IPS DF 4.7 (cell line): ENCODE data around the gene ARHGAP32.
"Not testable (repeated sequence)": the region's sequence is repeated elsewhere in the genome, so short reads cannot be mapped to it uniquely, and the experiment has no call there.

Experiments used
- DNase-seq: peaks from one replicate; pipeline ENCODE4 v3.0.0-alpha.2; 2013; ENCODE audit warnings: low spot score; ENCODE audit errors: extremely low read depth

ARHGAP32 gene

DNA sequence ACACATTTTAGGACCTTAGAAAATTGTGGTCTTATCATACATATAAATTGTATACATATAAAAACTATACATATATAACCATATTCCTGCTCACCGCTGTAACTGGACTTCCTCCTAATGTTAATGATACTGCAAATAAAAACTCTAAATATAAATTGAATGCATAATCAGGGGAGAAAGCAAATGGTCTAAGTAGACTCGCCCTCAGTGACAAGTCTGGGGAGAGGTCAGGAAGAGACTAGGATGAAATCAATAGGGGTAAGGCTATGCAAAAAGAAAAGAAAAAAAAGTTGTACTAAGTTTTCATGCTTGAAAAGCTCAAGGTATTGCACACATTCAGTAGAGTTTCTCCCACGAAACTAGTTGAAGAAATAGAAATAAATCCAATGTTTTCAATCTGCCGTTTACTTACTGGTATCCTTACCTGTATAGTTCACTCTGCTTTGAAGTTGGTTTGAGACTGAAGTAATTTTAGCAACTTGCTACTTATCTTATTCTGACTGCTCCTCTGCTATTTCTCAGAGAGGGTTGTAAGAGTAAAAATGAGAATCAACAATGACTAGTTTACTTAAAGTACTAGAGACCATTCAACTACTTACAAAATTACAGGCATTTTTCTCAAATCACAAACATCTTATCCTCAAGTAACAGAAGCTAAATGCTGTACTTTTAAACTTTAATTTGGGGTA is 12.2 kb upstream of the ARHGAP32 start:
- DNase-seq, result no peak

DNA sequence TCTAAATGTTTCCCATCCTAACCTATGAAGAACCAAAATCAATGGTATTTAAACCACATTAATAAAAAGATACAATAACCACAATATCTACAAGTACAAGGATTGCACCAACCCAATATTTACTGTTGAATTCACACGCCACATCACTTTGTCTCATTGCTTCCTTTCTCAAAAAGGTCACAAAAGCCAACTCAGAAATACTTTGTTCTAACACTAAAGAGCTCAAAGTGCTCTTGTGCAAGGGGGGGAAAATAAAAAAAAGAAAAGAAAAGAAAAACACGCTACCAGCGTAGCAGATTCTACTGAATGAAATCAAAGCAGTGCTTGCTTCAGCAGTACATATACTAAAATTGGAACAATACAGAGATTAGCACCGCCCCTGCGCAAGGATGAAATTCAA is 10.5 kb upstream of the ARHGAP32 start:
- DNase-seq, result no peak

DNA sequence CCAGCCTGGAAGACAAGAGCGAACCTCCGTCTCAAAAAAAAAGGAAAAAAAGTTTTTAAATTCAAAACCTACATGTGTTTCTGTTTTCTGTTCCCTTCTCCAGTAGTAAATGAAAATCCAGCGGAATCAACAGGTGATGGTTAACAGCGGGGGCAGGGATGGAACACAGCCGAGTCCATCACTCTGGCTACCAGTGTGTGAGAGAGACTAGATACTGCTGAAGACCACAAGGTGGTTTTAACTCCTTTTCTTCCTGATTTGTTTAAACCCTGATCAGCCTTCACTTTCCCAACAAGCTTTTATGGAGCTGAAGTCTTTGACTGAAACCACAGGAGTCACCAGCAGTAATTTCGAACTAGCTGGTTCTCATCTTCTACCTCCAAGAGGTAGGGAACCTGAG is 3.6 kb upstream of the ARHGAP32 start:
- no peak for DNase-seq

DNA sequence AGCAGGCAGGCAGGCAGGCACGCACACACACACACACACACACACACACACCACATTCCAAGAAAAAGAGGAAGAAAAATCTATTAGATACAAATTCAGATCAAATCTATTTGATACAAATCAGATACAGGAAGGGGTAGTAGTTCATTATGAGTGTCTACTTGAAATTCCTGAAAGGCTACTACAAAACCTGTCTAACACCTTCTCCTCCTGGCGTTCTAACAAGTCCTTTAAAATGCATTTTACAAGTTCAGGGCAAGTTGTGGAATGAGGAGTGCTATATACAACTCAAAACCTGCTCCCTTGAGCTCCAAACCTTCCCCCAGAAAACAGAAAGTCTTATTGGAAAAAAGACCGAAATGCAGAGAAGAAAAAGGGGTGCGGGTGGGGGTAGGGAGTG is 476 bp downstream of the ARHGAP32 start:
- no peak for DNase-seq

DNA sequence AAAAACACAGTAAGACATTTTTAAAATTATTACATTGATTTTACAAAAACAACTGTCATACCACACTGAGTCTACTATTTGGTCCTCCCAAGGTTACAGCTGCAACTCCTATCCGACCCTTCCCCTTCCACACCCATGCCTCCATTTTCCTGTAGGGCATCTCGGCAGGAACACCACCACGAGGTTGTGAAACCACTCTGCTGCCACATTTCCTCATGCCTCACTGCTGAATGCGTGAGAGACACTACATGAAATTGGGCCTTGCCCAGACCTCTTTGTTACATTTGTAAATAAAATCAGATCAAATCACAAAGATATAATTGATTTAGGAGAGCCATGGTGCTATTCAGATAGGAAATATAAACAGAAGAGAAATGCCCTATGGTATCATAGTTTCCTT is 2.0 kb downstream of the ARHGAP32 start:
- no peak for DNase-seq

DNA sequence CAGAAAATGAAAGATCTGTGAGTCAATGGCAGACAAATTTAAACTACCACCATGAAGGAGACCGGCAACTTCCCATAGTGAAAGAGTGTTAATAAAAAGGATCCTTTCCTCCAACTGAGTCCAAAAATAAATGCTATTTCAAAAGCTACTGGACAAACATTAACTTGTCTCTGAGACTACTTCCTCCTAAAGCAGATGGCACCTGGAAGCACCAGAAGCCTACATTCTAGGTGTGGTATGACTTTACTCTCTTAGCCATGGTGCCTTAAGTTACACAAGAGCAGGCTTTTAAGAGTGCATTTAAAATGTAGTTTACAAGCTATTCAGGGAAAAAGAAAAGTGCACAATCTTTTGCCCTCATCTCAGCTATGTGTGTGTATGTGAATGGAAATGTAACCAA is 2.5 kb downstream of the ARHGAP32 start:
- no peak for DNase-seq

DNA sequence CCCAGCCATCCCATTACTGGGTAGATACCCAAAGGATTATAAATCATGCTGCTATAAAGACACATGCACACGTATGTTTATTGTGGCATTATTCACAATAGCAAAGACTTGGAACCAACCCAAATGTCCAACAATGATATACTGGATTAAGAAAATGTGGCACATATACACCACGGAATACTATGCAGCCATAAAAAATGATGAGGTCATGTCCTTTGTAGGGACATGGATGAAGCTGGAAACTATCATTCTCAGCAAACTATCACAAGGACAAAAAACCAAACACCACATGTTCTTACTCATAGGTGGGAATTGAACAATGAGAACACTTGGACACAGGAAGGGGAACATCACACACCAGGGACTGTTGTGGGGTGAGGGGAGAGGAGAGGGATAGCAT is 7.0 kb downstream of the ARHGAP32 start:
- DNase-seq, result not testable (repeated sequence)

DNA sequence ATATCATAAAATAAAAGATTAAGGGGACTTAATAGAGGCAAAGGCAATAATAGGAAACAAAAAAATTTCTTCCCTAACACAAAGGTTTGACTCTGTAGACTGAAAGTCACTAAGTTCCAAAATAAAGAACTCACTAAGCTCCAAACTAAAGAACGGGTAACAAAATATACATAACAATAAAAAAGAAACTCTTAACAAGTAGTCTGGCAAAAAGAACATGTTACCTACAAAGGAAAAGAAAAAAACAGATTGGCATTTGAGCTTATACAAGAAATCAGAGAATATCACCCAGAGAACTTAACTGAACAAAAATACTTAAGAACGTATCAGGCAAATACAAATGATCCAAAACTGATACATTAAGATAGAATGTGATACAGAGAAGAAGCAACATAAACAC is 7.5 kb downstream of the ARHGAP32 start:
- DNase-seq, result no peak

DNA sequence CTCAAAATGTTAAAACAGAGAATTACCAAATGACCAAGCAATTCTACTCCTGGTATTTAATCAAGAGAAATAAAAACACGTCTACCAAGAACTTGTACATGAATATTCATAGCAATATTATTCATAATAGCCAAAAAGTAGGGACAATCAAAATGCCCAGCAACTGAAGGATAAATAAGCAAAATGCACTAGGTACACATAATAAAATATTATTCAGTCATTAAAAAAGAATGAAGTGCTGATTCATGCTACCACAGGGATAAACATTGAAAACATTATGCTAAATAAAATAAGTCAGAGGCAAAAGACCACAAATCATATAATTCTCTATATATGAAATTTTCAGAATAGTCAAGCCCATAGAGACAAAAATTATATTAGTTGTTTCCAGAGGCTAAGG is 24.8 kb downstream of the ARHGAP32 start:
- DNase-seq, result no peak

DNA sequence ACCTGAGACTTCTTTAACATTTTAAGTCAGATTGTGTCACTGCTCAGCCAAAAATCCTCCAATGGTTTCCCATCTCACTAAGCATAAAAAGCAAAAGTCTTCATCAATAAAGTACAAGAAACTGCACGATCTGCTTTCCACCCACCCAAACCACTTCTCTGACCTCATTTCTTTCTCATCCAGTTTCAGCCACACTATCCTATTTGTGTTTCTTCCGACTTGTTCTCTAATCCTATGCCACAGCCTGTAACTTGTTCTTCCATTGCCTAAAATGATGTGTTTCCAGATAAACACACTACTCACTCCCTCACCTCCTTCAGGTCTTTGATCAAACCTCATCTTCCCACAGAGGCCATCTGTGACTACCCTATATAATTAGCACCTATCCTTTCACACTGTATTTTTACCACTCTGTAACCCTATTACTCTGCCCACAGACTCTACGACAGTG is 28.4 kb downstream of the ARHGAP32 start:
- no peak for DNase-seq

DNA sequence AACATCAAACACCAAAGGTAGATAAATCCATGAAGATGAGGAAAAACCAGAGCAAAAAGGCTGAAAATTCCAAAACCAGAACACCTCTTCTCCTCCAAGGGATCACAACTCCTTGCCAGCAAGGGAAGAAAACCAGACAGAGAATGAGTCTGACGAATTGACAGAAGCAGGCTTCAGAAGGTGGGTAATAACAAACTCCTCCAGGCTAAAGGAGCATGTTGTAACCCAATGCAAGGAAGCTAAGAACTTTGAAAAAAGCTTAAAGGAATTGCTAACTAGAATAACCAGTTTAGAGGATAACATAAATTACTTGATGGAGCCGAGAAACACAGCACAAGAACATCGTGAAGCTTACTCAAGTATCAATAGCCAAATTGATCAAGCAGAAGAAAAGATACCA is 35.0 kb downstream of the ARHGAP32 start:
- DNase-seq, result not testable (repeated sequence)

DNA sequence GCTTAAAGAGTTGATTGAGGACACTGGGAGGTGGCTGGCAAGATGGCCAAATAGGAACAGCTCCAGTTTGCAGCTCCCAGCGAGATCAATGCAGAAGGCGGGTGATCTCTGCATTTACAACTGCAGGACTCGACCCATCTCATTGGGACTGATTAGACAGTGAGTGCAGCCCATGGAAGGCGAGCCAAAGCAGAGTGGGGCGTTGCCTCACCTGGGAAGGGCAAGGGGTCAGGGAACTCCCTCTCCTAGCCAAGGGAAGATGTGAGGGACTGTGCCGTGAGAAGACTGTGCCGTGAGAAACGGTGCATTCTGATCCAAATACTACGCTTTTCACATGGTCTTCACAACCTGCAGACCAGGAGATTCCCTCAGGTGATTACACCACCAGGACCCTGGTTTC is 36.4 kb downstream of the ARHGAP32 start:
- DNase-seq, result no peak

DNA sequence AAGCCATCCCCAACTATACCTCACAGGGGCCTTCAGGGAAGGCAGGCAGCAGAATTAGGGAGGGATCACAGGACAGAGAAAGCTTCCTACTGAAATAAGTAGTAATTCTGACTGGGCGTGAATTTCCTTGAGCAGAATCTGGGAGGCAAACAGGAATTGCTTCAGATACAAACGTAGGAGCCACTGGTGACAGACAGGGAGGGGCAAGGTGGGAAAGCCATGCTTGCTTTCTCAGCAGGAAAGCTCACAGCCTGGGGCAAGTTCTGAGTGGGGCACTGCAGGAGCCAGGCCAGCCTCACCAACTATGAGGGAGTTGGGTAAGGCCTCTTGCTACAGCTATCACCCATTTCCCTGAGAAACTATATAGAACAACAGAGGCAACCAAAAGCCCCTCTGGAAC is 43.6 kb downstream of the ARHGAP32 start:
- DNase-seq, result no peak

DNA sequence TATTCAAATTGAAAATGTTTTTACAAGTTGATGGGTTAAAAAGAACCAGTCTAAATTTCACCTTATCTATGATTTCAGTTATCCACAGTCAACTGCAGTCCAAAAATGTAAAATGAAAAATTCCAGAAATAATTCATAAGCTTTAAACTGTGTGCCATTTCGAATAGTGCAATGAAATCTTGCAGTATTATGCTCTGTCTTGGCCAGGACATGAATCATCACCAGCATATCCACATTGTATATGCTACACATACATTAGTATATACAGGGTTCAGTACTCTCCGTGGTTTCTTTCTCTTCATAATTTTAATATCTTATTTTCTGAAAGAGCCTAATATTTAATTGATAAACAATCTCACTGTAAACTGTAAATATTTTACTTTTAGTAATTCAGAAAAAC is 45.9 kb downstream of the ARHGAP32 start:
- DNase-seq, result no peak

DNA sequence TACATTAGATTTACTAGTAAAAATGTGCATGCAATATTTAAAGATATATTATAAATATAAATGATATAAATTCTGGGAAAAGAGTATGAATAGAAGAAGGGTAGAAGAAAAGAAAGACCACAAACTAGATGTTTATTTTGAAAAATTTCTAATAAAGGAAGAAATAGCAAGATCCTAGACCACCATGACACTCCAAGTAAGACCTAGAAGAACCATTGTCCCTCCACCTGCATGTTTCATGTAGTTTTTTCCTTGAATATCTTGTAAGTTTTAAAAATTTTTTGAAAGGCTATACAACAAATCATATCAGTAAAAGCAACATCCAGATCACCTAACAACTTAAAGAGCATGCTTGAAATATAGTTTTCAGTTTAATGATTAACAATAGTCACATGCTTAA is 46.8 kb downstream of the ARHGAP32 start:
- DNase-seq, result no peak

DNA sequence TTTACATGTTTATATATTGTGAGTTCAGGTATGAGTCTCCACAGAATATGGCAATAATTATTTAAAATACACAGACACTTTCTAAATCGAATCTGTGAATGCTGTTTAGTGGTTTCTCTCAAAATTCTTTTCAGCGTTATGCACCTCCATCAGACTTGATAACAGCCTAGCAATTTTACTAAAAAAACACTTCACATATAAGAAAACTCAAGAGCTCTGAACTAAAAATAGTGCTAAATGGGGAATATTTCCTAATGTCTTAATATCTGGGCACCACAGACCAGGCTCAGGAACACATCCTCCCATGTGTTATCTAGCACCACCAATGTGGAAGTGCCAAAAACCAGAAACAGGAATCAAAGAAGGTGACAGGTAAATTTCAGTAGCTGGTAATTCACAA is 47.9 kb downstream of the ARHGAP32 start:
- DNase-seq, result no peak

DNA sequence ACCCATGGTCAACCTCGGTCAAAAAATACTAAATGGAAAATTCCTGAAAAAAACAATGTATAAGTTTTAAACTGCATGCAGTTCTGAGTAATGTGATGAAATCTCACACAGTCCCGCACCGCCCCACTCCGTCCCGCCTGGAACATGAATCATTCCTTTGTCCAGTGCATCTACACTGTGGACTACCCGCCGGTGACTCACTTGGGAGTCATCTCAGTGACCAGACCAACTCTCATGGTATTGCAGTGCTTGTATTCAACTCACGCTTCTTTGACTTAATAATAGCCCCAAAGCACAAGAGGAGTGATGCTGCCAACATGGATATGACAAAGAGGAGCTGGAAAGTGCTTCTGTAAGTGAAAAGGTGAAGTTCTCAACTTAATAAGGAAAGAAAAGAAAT is 48.8 kb downstream of the ARHGAP32 start:
- no peak for DNase-seq

DNA sequence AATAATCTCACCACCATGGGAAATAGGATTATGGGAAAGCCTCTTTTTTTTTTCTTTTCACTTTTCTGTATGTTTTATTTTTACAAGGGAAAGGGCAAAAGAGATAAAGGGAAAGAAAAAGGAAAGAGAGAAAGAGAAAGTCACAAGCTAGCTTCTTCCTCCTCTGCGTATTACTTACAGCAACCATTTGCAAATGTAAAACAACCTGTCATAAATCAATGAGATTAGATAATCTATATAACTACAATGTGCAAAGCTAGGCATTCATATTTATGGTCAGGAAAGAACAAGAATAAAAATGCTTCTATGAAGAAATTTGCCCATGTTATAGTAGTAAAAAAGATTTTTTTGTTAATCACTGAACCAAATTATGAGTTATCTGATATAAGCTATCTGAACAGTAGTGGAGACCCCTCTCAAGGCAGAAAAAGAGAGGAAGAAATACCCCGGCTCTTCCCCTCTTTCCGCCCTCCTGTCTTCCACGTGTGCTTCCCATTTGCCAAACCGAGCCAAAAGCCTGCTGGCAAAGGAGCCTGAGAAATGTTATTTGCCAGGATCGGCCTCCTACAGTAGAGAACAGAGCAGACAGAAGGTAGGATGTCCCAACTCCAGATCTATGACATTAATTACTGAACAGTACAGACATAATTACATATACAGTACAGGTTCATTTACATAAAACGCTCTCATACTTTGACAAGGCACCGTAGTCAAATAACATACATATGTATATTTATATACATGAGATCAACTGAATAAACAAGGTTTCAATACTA is 50.2 kb downstream of the ARHGAP32 start:
- no peak for DNase-seq

DNA sequence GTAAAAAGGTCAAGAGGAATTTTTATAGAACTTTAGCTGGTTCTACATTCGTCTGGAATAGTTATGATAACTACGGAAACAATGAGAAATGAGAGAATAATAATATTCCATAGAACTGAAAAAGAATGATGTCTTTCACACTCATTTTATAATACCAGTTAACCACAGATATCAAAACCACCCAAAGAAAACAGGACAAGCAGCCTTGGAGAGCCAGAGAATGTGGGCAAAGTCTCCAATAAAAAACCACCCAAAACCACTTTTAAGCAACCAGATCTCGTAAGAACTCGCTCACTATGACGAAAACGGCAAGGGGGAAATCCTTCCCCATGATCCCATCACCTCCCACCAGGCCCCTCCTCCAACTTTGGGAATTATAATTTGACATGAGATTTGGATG is 60.8 kb downstream of the ARHGAP32 start:
- DNase-seq, result no peak

DNA sequence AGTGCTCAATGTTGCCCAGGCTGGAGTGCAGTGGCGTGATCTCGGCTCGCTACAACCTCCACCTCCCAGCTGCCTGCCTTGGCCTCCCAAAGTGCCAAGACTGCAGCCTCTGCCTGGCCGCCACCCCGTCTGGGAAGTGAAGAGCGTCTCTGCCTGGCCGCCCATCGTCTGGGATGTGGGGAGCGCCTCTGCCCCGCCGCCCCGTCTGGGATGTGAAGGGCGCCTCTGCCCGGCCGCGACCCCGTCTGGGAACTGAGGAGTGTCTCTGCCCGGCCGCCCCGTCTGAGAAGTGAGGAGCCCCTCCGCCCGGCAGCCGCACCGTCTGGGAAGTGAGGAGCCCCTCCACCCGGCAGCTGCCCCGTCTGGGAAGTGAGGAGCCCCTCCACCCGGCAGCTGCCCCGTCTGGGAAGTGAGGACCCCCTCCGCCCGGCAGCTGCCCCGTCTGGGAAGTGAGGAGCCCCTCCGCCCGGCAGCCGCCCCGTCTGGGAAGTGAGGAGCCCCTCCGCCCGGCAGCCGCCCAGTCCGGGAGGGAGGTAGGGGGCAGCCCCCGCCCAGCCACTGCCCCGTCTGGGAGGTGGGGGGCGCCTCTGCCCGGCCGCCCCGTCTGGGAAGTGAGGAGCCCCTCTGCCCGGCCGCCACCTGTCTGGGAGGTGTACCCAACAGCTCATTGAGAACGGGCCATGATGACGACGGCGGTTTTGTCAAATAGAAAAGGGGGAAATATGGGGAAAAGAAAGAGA is 63.1 kb downstream of the ARHGAP32 start:
- DNase-seq, result not testable (repeated sequence)

DNA sequence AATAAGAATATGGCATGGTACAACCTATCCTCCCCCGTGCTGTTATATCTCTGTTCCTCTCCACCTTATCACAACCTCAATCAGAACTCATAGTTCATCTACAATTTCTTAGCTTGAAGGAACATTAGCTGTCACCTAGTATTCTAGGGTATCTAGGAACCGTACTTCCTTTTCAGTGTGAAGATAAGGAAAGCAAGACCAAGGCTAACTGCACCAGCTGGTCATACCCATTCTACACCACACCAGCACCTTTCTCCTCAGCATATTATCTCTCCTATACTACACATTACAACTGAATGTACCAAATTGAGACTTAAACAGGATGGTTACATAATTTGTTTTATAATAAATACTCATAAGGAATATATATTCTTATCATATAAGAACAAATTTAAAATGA is 73.1 kb downstream of the ARHGAP32 start:
- DNase-seq, result no peak

DNA sequence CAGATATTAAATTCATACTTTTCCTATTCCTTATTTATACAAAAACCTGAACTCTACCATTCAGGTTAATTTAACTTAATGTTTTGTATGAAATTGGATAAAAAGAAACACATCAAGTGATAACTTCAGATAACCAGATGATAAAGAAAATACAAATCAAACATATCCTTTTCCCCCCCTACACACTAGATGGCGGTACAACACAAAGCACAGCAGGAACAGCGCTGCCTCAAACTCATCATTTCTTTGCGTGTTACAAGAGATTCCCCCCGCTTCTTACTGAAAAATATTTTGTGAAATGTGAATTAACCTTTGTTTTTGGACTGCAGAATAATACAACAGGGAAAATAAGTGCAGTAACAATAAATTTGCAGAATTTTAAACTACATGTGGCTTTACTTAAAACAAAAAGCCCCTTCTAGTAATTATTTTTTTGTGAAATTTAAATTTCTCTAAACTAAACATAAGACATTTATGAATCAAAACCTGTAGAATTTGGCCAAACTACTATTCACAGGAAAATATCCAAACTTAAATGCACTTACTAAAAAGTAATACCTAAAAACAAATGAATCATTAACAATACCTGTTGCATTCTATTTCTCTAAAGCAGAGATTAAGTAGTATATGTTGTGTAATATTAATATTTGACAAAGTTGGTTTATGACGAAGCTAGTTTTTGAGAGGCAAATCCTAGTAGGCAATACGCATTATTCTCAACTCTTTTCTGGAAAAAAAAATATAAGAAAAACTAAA is 74.4 kb downstream of the ARHGAP32 start:
- DNase-seq, result peak; percentile 7
